SU-DHL-6 (cell line): ENCODE data around the gene PLXNB1.

Experiments used
- H2AFZ ChIP-seq: fragments of 200-600 bp; sonication (generic); 2 replicates; pipeline ENCODE4 v1.6.1; 2014; ENCODE audit warnings: low read depth, mild to moderate bottlenecking, moderate library complexity, mixed read lengths, antibody characterized with exemption, low read length; ENCODE audit not compliant: severe bottlenecking
- H3F3A ChIP-seq: fragments of 200-600 bp; shearing (Covaris generic); 2 replicates; pipeline ENCODE4 v1.6.0; 2016; ENCODE audit warnings: antibody characterized with exemption, mild to moderate bottlenecking; ENCODE audit not compliant: insufficient read depth
- H3K27ac ChIP-seq: fragments of 200-600 bp; sonication (generic); 2 replicates; pipeline ENCODE4 v1.5.1; 2016; ENCODE audit warnings: low read depth, mild to moderate bottlenecking, low read length, moderate library complexity, mixed read lengths
- H3K27me3 ChIP-seq: fragments of 200-600 bp; sonication (generic), shearing (Covaris generic); 2 replicates; pipeline ENCODE4 v1.6.0; 2014; ENCODE audit warnings: mild to moderate bottlenecking, low read length
- H3K36me3 ChIP-seq: fragments of 200-600 bp; sonication (generic); 2 replicates; pipeline ENCODE4 v1.6.1; 2014; ENCODE audit warnings: mild to moderate bottlenecking, low read length, mixed read lengths
- H3K4me2 ChIP-seq: fragments of 300-600, 200-600 bp; shearing (Covaris generic), sonication (generic); 2 replicates; pipeline ENCODE4 v1.6.0; 2014; ENCODE audit warnings: low read length, low read depth, mild to moderate bottlenecking; ENCODE audit not compliant: poor library complexity, severe bottlenecking
- H3K4me3 ChIP-seq: fragments of 200-600 bp; sonication (generic); 2 replicates; pipeline ENCODE4 v1.5.1; 2014; ENCODE audit warnings: antibody characterized with exemption, low read length, mild to moderate bottlenecking, mixed read lengths; ENCODE audit not compliant: insufficient read depth, poor library complexity, severe bottlenecking
- H3K79me2 ChIP-seq: fragments of 200-600 bp; sonication (generic); 2 replicates; pipeline ENCODE4 v1.6.1; 2014; ENCODE audit warnings: mild to moderate bottlenecking, low read length, moderate library complexity; ENCODE audit not compliant: insufficient read depth
- H3K9ac ChIP-seq: fragments of 200-600 bp; sonication (generic); 2 replicates; pipeline ENCODE4 v1.7.0; 2014; ENCODE audit warnings: mild to moderate bottlenecking, low read length
- H3K9me2 ChIP-seq: fragments of 200-600 bp; sonication (generic); replicated peaks from 2 replicates; pipeline ENCODE4 v1.6.1; 2014; ENCODE audit warnings: low read length; ENCODE audit not compliant: insufficient read depth
- H3K9me3 ChIP-seq: fragments of 200-600 bp; sonication (generic); 2 replicates; pipeline ENCODE4 v1.6.1; 2014; ENCODE audit warnings: low read length, mixed read lengths; ENCODE audit not compliant: insufficient read depth
- H4K20me1 ChIP-seq: fragments of 200-600 bp; sonication (generic); 2 replicates; pipeline ENCODE4 v1.6.1; 2014; ENCODE audit warnings: low read depth, mild to moderate bottlenecking, antibody characterized with exemption, low read length, moderate library complexity, mixed read lengths
- EZH2phosphoT487 ChIP-seq: fragments of 200-600 bp; sonication (generic), shearing (Covaris generic); conservative IDR thresholded peaks from 2 replicates; pipeline ENCODE4 v1.6.1; 2018; ENCODE audit warnings: mild to moderate bottlenecking, antibody characterized with exemption, low read length, moderate library complexity, mixed read lengths
- TF ChIP-seq, protein P1 (sequence below): fragments of 200-600 bp; sonication (generic); IDR thresholded peaks from one replicate; pipeline ENCODE4 v1.5.1; 2017; ENCODE audit warnings: antibody characterized with exemption, mild to moderate bottlenecking, low read length, moderate library complexity; ENCODE audit not compliant: insufficient read depth, poor library complexity, severe bottlenecking

The PLXNB1 gene

DNA sequence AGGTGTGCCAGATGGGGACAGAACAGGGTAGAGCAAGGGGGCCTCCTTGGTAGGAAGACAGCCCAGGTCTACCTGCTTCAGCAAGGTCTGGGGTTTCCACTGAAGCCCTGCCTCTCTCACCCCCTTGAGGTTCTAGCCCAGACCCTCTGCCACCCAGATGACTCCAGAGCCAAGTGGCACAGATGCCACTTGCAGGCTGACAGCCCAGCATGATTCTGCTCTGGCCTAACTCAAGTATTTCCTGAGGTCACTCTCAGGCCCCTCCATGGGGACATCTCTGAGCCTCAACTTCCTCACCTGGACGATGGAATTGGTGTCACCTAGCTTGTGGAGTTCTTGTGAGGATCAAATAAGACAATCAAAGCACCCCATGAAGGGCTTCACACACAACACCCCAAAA is 23.9 kb downstream of the PLXNB1 start:
- H3K9me2 ChIP-seq = no peaks in the 10 kb centered on the region
- H3K4me3 ChIP-seq = no peak overlapping the region
- no peaks in the 10 kb centered on the region for H3K36me3 ChIP-seq
- no peak overlapping the region for H3K4me2 ChIP-seq
- H3K9ac ChIP-seq = no peak overlapping the region
- no peak overlapping the region for H2AFZ ChIP-seq
- no peaks in the 10 kb centered on the region for H3F3A ChIP-seq
- H3K79me2 ChIP-seq = no peaks in the 10 kb centered on the region
- H3K27me3 ChIP-seq = no peaks in the 10 kb centered on the region
- no peak for TF ChIP-seq EZH2phosphoT487
- TF ChIP-seq, protein P1, sequence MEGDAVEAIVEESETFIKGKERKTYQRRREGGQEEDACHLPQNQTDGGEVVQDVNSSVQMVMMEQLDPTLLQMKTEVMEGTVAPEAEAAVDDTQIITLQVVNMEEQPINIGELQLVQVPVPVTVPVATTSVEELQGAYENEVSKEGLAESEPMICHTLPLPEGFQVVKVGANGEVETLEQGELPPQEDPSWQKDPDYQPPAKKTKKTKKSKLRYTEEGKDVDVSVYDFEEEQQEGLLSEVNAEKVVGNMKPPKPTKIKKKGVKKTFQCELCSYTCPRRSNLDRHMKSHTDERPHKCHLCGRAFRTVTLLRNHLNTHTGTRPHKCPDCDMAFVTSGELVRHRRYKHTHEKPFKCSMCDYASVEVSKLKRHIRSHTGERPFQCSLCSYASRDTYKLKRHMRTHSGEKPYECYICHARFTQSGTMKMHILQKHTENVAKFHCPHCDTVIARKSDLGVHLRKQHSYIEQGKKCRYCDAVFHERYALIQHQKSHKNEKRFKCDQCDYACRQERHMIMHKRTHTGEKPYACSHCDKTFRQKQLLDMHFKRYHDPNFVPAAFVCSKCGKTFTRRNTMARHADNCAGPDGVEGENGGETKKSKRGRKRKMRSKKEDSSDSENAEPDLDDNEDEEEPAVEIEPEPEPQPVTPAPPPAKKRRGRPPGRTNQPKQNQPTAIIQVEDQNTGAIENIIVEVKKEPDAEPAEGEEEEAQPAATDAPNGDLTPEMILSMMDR = no peak
- H3K27ac ChIP-seq = no peak overlapping the region
- H3K9me3 ChIP-seq = no peaks in the 10 kb centered on the region
- H4K20me1 ChIP-seq = no peaks in the 10 kb centered on the region

DNA sequence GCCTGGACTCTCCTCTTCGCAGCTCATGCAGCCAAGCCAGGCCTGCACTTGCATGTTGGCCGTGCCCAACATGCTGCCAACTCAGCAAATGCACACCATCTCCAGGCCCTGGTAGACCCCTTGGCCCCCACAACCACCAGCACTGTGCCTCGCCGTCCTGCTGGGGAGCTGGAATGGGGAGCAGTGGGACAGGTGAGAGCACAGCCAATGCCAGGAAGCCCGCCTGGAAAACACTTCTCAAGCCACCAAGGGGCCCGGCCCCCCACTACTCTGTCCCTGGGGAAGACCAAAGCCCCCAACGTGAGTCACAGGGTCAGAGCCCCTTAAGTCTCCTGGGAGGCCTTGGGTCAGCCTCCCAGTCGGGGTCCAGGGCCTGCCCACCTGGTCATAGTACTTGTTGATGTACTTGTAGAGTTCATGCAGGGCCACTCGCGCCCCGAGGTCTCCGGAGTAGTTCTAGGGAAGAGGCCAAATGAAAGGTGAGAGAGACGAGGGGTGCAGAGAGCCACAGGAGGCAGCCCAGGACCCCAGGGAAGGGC is 24.5 kb downstream of the PLXNB1 start:
- Histone ChIP-seq H4K20me1 (no peaks in the 10 kb centered on the region), H2AFZ (no peak overlapping the region)

DNA sequence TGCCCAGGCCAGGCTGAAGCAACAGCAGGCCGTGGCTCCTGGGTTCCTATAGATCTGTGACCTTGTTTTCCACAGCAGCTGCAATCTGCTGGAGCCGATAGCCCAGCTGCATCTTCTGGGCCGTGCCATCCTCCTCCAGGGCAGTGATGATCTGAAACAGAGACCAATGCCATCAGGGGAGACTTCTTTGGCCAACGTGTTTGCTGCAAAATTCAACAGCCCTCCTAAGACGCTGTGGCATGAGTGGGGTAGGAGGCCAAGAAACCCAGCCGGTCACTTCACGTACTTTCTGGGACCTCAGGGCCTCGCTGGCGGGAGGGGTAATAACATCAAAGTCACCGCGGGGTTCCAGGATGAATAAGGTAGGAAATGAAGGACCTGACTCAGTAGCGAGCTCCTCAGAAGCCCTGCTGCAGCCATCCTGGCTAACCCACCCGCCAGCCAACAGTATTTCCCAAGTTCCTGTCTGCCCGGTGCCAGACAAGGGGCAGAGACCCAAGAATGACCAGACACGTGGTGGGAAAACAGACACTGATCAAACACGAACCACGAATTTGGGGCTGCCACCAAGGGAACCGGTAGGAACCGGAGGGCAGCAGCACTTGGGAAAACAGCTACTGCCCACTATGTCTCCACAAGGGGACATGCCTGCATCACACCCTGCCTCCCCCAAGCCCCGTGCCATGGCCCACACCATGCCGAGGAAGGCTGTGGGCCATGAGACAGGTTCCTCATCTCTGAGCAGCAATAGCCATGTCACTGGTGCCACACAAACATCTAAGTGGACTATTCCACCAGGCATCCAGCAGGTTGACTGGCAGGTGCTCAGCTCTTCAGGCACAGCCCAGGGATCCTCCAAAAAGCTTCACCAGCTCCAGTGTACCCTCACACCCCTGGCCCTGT is 25.2 kb downstream of the PLXNB1 start:
- TF ChIP-seq, protein P1 = no peak
- no peak for TF ChIP-seq EZH2phosphoT487
- H3K27ac ChIP-seq = no peak overlapping the region
- H3K36me3 ChIP-seq = no peaks in the 10 kb centered on the region

More for the DNA sequence above, 24.5 kb downstream of the PLXNB1 start:
- H3K27ac ChIP-seq = no peak overlapping the region
- no peak overlapping the region for H3K9ac ChIP-seq
- no peaks in the 10 kb centered on the region for H3F3A ChIP-seq
- H3K9me3 ChIP-seq = no peaks in the 10 kb centered on the region
- H3K79me2 ChIP-seq = no peaks in the 10 kb centered on the region
- TF ChIP-seq, protein P1 = no peak
- TF ChIP-seq EZH2phosphoT487 = no peak
- no peaks in the 10 kb centered on the region for H3K36me3 ChIP-seq
- H3K27me3 ChIP-seq = no peaks in the 10 kb centered on the region
- H3K4me3 ChIP-seq = no peak overlapping the region
- no peak overlapping the region for H3K4me2 ChIP-seq
- no peaks in the 10 kb centered on the region for H3K9me2 ChIP-seq

More for the DNA sequence above, 25.2 kb downstream of the PLXNB1 start:
- no peaks in the 10 kb centered on the region for H3K79me2 ChIP-seq
- H3F3A ChIP-seq = no peaks in the 10 kb centered on the region
- H3K9me2 ChIP-seq = no peaks in the 10 kb centered on the region
- H3K4me3 ChIP-seq = no peak overlapping the region
- no peak overlapping the region for H3K9ac ChIP-seq
- H4K20me1 ChIP-seq = no peaks in the 10 kb centered on the region
- H3K27me3 ChIP-seq = no peaks in the 10 kb centered on the region
- no peaks in the 10 kb centered on the region for H3K9me3 ChIP-seq
- H2AFZ ChIP-seq = no peak overlapping the region
- no peak overlapping the region for H3K4me2 ChIP-seq
